GM18517 (cell line): ENCODE results near the gene TCF4.

ENCODE experiments used
- ATAC-seq: cut with Tn5 transposase; IDR thresholded peaks from one replicate; pipeline ENCODE4 v1.9.1; 2021; ENCODE audit warnings: mild to moderate bottlenecking, moderate library complexity; ENCODE audit not compliant: unreplicated experiment

TCF4 gene

DNA sequence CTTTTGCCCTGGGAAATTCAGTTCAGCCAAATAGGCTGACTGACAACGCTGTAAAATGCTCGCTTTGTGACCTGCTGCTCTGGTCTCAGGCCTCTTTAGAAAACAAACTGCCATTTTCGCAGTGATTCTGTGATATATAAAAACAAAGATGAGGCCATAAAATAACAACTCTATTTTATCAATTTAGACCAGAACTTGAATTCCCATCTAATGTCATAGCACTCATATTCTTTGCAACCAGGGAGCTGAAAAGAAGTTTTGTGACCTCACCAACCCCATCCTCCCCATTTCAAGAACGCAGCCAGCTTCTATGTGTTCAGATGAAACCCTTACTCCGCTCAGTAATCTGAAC lies 40.3 kb downstream of the TCF4 start:
- no peak for ATAC-seq

DNA sequence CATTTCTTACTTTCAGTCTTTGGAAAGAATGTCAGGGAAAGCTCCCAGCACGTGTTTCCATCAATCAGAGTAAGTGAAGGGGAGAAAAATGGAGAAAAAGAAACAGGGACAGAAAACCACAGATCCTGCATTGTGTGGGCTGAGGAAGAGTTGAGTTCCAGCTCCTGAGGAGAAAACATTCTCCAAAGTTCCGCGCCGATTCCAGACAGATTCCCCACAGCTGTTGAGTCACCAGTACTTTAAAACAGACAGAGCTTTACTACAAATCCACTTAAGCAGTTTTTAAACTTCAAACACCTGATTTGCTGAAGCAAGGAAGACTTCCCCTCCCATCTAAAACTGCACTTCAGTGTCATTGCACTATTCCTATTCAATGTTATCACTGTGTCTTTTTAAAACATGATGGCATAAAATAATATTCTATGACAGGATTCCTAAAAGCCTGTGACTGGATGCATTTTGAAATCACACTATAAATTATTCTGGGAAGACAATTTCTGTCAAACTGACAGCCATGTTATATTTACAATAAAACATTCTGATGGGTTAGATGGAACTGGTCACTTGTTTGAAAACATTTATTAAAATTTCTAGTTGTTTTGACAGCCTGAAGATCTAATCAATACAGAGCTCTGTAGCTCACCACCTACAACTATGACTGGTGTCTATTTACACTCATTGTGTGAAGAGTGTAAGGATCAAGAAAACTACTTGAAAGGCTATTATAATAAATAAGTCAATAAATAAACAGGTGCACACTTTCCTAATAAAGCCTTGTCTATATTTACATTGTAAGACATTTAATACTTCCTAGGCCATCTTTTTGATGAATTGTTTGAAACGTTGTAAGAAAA lies 40.9 kb downstream of the TCF4 start:
- no peak for ATAC-seq

DNA sequence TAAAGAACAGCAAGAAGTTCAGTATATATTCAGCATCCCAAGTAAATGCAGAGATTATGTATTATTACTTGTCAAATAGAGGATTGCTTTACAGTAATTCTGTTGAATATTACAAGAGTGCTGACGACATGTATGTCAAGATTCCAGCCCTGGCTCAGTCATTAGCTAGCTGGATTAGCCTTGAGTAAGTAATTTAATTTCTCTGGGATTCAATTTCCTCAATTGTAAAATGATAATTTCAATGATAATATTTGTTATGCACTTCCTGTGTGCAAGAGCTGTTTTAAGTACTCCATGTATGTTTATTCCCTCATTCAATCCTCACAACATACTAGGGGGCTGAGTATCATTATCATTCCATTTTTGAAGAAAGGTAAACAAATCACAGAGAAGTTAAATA lies 44.0 kb downstream of the TCF4 start:
- no peak for ATAC-seq

DNA sequence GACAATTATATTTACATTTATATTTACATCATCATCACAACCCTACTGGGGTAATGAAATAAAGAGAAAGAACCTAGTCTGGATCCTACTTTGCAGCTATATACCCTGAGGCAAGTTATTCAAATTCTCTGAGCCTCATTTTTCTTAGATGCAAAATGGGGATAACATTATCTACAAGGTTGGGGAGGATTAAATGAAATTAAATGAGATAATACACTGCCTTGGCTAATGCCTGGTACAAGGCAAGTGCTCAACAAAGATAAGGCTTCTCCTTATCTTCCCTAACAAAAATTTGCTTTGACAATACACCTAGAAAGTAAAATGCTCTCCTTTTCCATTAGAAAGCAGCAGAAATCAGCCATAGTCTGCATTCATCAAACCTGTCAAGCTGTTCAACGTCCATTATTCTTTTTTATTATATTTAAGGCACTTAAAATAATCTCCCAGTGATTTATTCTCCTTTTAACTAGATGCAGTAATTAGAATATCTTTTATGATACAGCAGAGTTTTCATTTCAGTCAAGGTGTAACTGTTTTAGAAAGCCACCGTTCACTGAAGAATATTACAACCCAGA lies 44.8 kb downstream of the TCF4 start:
- ATAC-seq, result no peak

DNA sequence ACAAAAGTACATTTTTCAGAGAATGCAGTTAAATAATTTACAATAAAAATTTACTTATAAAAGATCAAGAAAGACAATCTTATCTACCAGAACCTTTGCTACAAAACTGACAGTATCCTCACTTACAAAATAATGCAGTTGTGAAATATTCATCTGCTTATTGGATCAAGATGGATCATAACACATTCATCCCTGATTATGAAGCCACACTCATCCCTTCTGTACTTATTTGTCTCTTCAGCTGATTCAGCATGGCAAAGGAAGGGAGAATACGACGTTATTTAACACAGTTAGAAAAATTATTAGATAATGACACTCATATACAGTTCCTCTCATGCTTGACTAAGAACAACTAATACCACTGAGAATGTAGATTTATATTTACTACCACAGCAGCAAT lies 46.4 kb downstream of the TCF4 start:
- no peak for ATAC-seq

DNA sequence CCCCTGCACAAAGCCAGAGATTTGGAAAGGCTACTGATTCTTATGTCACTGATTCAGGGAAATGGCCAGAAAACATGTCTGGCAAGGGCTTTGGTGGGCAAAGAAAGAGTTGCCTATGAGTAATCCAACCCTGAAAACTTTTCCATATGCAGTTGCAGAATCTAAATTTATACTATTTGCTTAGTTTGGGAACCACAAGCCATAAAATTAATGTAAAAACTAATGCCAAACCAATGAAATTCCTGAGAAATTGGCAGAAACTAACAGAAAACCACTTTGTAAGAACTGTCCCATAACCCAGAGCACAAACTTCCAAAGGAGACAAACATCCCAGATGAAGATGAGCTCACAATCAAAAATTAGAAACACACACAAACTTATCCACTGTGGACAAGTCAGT lies 48.8 kb downstream of the TCF4 start:
- no peak for ATAC-seq

DNA sequence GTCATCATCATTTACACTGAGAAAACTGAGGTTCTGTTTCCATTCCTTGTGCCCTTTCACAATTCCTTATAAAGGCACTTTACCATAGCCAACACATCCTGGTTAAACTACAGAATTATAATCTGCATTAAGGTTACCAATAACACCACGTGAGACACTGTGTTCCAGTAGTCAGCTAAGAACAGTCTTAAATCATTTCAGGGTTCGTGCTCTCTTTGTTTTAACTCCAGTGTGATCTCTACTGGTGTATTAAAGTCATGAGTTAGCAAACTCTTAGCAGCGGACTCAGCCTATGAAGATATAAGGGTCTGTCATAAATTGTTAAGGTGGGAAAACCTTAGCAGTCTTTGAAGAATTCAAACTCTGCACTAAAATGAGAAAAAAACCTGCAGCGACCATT lies 53.0 kb downstream of the TCF4 start:
- no peak for ATAC-seq

DNA sequence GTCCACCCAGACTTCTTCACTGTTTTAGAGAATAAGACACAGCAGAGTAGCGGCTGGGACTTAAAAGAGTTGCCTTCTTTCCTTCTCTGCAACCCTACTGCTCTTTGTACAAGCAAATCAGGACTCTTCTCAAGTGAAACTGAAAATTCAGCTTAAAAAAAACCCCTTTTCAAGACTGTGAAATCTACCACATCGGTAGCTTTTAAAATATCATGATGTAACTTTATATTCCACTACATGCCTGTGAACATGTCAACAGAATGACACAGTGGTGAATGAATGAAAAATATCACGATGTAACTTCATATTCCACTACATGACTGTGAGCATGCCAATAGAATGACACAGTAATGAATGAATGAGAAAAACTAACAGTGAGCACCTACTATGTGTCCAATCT lies 53.4 kb downstream of the TCF4 start:
- ATAC-seq, result no peak

DNA sequence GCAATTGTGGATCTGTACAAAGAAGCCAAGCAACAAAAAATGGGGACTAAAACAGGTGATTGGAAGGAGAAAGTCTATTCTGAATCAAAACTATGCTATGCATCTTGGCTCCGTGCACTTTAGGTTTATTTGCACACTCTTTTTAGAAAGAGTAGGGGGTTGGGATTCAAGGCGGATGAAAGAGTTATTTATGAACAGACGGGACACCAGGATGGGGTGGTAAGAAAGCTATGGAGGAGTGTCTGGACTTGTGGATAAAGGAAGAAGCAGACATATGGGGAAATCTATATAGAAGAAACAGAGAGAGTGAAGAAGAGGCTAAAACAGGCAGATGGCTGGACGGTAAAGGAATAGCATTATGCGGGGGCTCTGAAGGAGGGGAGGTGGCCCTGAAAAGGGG lies 57.8 kb downstream of the TCF4 start:
- ATAC-seq, result no peak

DNA sequence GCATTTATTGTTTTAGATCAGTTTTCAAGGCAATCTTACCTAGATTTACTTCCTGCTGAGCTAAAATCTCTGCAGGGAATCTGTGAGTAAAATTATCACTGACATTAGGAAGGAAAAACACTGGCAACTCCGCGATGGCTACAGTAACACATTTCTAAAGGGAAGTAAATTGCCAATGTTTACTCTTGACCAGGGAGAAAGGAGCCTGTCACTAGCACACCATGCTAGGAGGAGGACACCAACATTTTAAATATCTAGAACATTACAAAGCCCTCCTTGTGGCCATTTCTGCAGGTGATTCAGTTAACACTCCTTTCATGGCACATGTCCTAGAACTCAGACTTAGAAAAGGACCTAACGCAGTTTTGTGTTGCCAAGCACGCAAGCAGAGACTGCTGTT lies 58.4 kb downstream of the TCF4 start:
- ATAC-seq, result no peak

DNA sequence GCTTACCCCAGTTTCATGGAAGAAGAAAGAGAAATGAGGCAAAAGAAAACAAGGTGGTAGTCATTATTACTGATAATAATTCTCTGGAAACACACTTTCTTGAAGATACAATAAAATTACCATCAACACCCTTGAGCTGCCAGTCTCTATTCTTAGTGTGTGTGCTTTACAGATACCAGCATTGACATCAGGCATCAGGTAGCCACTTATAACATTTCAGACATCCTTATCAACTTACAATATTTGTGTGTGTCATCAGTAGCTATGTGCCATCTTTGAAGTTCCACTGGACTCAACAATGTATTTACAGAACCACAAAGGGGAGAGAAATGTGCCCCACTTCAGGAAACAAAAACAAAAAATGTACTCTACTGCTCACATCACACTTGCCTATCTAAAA lies 62.1 kb downstream of the TCF4 start:
- no peak for ATAC-seq

DNA sequence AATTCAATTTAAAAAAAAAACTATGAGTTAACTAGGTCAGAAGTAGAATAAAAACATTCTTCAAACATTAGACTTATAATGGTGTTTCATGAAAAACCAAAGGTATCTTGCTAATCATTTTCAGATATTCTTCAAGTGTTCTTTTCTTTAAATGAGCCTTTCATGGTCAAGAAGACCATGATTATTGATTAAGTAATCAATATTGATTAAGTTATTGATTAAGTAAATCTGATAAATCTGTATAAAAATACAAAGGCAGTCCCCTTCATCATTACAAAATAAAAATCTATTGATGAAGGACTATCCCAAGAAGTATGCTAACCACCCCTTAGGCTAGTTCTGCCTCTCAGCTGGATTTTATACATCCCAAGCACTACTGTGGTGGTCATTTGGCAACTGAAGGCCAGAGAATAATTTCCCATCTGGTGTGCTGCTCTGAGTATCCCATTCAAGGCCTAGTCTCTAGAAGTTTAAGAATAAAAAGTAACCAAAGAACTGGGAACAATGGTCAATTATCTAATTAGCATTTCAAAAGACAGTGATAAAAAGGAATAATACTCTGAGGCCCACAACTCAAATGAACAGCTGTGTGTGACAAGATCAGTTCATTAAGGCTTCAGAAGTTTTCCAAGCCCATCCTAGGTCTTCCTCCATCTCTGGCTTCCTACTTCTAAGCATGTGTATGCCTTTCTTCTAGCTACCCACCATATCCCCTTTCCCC lies 63.5 kb downstream of the TCF4 start:
- ATAC-seq, result no peak

DNA sequence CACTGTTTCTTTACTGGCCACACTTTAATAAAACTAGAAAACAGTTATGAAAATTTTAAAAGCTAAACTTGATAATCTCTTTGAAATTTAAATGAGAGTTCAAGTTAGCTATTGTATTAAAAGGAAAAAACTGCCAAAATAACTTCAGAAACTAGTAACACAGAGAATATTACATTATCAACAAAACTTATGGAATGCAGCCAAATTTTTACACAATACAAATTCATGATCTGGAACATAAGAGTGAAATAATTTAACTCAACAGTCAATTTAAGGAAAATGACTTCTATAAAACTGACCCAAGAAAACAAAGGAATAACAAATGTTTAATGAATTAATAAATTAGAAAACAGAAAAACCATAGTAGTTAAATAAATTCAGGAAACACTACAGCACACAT lies 65.0 kb downstream of the TCF4 start:
- ATAC-seq, result no peak

DNA sequence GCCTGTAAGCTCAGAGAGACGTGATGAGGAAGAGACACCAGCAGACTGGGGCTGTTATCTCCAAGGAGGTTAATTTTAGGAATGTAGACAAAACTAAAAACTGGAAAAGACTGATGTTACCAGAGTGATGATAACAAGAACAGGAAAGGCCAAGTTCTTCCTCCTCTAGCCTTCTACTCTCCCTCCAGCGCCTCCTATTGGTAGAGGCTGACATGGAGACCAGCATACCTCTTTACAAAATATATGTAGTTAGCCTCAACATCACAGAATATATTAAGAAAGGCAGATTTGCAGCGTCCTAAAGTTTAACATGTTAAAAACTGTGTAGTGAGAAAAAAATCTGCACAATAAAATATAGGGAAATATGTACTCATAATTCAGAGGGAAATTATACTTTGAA lies 66.0 kb downstream of the TCF4 start:
- no peak for ATAC-seq

DNA sequence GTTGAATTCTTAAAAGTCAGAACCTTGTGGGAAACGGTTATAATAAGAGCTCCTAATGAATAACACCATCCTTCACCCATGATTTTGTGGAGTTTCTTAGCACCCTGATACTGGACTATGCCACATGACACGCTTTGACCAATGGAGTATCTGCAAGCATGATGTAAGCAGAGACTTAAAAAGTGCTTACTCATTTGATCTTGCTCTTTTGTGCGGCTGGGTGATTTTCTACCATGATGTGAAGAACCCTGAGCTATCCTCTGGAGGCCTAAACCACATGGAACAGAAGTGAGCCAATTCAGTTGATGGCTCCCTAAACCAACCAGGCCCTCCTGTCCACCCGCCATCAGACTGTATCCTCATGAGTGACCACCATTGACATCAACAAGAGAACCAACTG lies 70.9 kb downstream of the TCF4 start:
- no peak for ATAC-seq

DNA sequence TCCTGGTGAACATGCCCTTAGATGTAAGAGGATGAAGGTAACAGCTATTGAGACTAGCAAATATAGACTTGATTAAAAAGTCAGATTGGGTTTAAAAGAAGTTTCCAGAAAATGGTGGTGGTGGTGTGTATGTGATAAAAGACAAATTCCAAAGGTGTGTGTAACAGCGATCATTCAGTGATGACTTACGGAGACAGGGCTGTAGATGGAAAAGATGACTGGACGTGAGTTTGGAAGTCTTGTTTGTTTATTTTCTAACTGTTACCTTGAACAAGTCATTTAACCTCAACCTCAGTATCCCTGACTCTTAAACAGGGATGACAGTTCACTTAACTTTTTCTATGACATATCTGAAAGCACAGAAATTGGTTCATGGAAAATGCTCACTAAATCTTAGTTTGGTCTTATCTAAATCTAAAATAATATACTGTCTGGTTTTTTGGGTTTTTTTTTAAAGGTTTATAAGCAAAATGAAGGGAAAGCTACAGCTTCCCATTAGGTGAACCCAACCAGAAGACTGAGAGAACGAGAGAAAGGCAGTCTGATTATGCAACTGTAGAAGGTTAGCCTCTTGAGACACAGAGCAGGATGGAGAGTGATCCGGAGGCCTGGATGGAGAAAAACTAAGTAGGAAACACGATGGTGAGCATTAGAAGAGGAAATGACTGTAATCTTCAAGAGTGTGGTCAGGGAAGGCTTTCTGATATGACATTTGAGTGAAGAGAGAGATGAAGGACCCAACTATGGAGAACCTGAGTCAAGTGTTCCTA lies 71.9 kb downstream of the TCF4 start:
- ATAC-seq, result no peak

DNA sequence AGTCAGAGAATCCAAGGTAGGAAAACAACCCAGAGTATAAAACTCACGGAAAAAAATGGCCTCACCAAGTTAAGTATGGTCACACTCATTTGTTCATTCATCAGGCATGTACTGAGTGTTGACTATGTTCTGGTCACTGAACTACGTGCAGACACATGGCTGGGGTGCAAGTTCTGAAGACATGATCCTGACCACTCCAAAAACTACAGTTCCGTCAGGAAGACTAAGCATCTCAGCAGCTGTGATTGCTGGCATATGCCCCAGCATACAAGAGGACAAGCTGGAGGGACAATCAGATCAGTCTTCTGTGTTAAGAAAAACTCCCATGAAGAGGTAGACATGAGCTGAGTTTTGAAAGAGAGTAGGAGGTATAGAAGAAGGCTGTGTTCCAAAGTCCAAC lies 72.8 kb downstream of the TCF4 start:
- no peak for ATAC-seq

DNA sequence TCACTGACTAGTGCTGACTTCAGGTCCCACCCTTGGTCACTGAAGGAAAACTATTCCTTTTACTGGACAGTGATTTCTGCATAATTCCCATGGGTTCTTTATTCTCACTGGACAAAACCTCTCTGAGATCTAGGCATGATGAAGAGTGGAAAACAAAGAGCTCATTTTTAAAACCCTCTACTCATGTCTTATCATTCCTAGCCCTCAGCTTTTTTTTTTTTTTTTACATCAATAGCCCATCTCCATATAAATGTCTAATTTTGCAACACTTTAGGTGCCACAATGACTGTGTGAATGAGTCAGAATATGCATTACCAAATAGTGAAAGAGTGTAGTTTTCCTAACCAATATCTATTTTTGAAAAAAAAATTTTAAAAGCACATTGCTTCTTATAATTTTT lies 74.8 kb downstream of the TCF4 start:
- ATAC-seq, result no peak

DNA sequence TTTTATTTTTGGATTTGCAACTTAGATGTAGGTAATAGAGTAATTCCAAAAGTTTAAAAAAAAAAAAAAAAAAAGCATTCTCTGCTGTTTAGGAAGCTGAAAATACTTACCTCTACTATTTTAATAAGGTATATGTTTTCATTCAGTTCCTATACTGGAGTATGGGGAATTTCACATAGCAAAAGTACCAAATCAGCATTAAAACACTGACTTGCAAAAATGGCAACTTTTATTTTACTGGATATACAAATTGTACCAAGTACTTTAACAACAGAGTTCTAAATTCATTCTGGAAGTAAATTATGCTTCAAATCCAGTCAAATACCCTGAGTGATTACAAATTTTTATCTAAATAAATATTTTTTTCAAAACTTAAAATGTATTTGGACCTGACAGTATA lies 76.7 kb downstream of the TCF4 start:
- ATAC-seq, result no peak

DNA sequence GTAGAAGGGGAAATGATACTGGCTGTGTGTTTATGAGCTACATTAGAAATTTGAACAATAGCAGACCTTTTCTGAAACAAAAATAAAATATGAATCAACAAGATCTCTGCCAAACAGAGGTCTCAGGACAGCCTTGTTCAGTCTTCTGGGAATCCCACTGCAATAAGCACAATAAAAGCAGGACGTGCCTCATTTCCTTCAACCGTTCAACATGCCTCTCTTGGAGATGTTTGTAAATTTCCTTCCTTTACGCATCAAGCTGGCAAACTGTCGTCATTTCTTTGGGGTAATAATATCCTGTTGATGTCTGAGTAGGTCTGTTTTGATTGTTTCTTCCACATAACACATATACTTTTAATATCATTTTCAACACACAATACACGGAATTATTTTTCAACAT lies 77.2 kb downstream of the TCF4 start:
- ATAC-seq, result no peak

DNA sequence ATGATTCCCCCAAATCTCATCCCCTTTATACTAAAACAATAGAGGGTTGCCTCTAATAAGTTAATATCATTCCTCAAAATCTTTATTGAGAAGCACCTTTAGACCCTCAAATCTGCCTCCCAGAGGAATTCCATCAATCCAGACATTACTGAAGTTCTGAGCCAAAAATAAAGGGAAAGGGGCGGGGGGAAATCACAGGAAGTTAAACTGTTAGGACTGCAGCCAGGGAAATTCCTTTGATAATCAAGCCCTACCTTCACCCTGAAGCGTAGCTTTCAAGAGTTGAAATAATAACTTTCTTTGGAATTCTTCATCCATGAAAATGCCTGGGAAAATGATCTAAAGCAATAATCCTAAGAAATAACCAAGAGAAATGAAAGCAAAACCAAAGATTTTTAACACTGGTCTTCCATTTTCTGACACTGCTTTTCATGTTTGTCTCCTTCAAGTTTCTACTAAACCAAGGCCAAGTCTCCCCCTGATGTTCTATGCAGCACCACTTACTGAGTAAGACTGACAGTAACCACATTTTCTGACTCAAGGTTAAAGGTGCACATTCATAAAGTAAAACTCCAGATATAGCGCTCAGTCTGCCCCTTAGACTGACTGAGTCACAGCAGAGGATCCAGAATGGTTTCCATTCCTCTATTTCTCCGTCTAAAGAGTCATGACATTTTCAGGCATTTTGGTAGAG lies 78.2 kb downstream of the TCF4 start:
- ATAC-seq, result peak; percentile 82
